LNCaP clone FGC (cell line): ENCODE data around the gene TMOD1.

Source experiments
- DNase-seq: peaks from one replicate; pipeline ENCODE4 v3.0.0-alpha.2; 2011; ENCODE audit warnings: low read depth
- H3K4me3 ChIP-seq: 2 replicates; pipeline ENCODE4 v1.5.1; 2011; ENCODE audit warnings: mild to moderate bottlenecking, low read depth, low read length, control low read depth
- TF ChIP-seq, protein P1 (sequence below): IDR thresholded peaks from 2 replicates; pipeline ENCODE4 v1.5.1; 2012; ENCODE audit warnings: mild to moderate bottlenecking; ENCODE audit not compliant: control insufficient read depth, insufficient read depth; ENCODE audit errors: extremely low read depth

TMOD1 gene

GRCh38 chr9:97525451-97525850 is 24.0 kb downstream of the TMOD1 start:
- no peak for DNase-seq
- H3K4me3 ChIP-seq: no peak overlapping the region
- TF ChIP-seq, protein P1, sequence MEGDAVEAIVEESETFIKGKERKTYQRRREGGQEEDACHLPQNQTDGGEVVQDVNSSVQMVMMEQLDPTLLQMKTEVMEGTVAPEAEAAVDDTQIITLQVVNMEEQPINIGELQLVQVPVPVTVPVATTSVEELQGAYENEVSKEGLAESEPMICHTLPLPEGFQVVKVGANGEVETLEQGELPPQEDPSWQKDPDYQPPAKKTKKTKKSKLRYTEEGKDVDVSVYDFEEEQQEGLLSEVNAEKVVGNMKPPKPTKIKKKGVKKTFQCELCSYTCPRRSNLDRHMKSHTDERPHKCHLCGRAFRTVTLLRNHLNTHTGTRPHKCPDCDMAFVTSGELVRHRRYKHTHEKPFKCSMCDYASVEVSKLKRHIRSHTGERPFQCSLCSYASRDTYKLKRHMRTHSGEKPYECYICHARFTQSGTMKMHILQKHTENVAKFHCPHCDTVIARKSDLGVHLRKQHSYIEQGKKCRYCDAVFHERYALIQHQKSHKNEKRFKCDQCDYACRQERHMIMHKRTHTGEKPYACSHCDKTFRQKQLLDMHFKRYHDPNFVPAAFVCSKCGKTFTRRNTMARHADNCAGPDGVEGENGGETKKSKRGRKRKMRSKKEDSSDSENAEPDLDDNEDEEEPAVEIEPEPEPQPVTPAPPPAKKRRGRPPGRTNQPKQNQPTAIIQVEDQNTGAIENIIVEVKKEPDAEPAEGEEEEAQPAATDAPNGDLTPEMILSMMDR: no peak

- TF ChIP-seq, protein P1: no peak
- no peak overlapping the region for H3K4me3 ChIP-seq
- no peak for DNase-seq
Observed at GRCh38 chr9:97526895-97527575, 25.6 kb downstream of the TMOD1 start.

GRCh38 chr9:97527626-97528528 is 26.4 kb downstream of the TMOD1 start:
- TF ChIP-seq, protein P1: no peak
- no peak overlapping the region for H3K4me3 ChIP-seq
- DNase-seq: no peak

- no peak for DNase-seq
- no peak overlapping the region for H3K4me3 ChIP-seq
- TF ChIP-seq, protein P1: no peak
Observed at GRCh38 chr9:97528529-97529230, 27.2 kb downstream of the TMOD1 start.

DNA sequence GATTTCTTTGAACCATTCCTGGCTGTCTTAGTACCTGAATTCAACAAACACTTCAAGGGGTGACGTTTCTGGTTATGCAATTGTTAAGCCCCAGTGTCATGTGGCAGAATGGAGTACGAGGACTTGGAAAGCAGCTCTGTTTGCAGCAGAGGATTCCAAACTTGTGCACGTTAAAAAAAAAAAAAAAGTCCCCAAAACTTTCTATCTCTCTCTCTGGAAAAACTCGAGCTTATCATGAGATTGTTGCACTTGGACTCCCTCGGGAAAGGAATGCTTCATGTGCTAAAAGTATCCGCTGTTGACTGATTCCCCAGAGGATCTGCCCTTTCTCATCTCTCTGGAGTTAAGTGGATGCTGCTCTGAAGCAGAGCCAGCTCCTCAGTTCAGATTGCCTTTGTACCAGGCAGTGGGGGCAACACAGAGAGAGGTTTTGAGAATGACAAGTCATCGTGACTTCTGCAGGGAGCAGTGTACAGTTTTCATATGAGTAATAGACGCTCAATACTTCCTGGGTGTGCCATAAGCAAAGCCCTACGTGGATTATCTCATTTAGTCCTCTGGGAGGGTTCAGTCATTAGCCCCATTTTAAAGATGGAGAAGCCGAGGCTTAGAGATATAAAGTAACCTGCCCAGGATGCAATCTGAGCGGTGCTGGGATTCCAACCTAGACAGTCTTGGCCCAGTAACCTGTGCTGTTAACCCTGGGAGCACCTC is 28.1 kb downstream of the TMOD1 start:
- TF ChIP-seq, protein P1: no peak
- DNase-seq: no peak

DNA sequence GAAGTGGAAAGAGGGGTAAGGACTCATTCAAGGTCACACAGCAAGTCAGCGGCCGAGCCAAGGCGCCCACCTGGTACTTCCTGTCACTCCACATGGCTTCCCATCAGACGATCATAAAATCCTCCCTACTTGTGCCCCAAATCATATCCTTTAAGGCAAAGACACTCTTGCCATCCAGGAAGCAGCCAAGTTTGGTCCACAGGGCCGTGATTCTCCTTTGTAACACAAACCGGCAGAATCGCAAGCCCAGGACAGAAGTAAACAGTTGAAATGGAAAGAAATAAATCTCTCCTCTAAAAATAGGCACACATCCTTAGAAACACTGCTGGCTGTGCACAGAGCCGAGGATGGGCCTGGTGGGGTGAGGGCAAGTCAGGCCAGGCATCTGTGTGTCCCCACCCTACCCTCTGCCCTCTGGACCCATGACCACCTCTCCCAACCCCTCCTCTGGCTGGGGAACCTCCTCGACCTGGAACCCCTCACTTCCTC is 30.5 kb downstream of the TMOD1 start:
- TF ChIP-seq, protein P1: no peak
- no peak overlapping the region for H3K4me3 ChIP-seq

More for the DNA sequence above, 28.1 kb downstream of the TMOD1 start:
- H3K4me3 ChIP-seq: no peak overlapping the region

More for the DNA sequence above, 30.5 kb downstream of the TMOD1 start:
- DNase-seq: no peak
